K562 (cell line): ENCODE measurements around the gene TLN1. TPM values are rescaled to one million over a fixed set of nuclear protein-coding genes. Genes with fewer than 3 reads are reported as not detected.

ENCODE experiments used
- ATAC-seq: fragments of 200-7000 bp; cut with Tn5 transposase; 3 replicates; pipeline ENCODE4 v1.9.1; 2020; ENCODE audit warnings: moderate library complexity
- BruUV-seq: library from RNA; stranded (reverse); fragments of 400-500 nt; replicated peaks from 2 replicates; lab custom pipeline; 2021; lab: Mats Ljungman, UMichigan
- CTCF ChIA-PET: fragments of 300-600 bp; formaldehyde crosslinking; extraction: SDS; loops from one replicate; lab custom pipeline; 2021; ENCODE audit warnings: low intra/inter-chr PET ratio; lab: Yijun Ruan, JAX
- POLR2A ChIA-PET: fragments of 300-600, 350-650 bp; sonication (Branson Sonifier 250); formaldehyde crosslinking; extraction: SDS; loops from one replicate; lab custom pipeline; 2021; ENCODE audit warnings: antibody characterized with exemption, inconsistent platforms; lab: Yijun Ruan, JAX
- DNase-seq, 4 experiments: peaks; one replicate each; pipeline versions ENCODE4 v3.0.0 to v3.0.0-alpha.2; 2011 to 2018; ENCODE audit warnings: low spot score in 3 of 4, mixed read lengths in 3 of 4; ENCODE audit errors: extremely low read depth in 1 of 4
- FAIRE-seq: peaks from 2 replicates; lab custom pipeline; 2011; peaks lifted over from hg19 to GRCh38; lab: Jason Lieb, UNC
- H2AFZ ChIP-seq: 2 replicates; pipeline ENCODE4 v1.6.0; 2011; ENCODE audit warnings: low read depth, low read length, control low read depth, inconsistent platforms
- H3K27ac ChIP-seq: fragments of 200-600 bp; 3 replicates; pipeline ENCODE4 v1.8.0; 2011; ENCODE audit warnings: low read depth, mild to moderate bottlenecking, control low read depth, inconsistent platforms, low read length, moderate library complexity, mixed read lengths; ENCODE audit errors: extremely low read depth
- H3K27me3 ChIP-seq, 2 experiments: fragments of 300-600 bp in 1 of 2; 2 replicates in 1 of 2; 3 replicates in 1 of 2; pipeline versions ENCODE4 v1.6.0 to v1.8.0; 2011; ENCODE audit warnings: inconsistent platforms in 2 of 2, low read length in 2 of 2, mild to moderate bottlenecking in 1 of 2, mixed read lengths in 1 of 2, moderate library complexity in 1 of 2; ENCODE audit not compliant: control insufficient read depth in 2 of 2, insufficient read depth in 2 of 2
- H3K36me3 ChIP-seq: fragments of 300-600 bp; 3 replicates; pipeline ENCODE4 v1.8.0; 2011; ENCODE audit warnings: mild to moderate bottlenecking, low read length, inconsistent platforms; ENCODE audit not compliant: control insufficient read depth, insufficient read depth
- H3K4me1 ChIP-seq, 2 experiments: fragments of 200-600 bp in 1 of 2; replicated peaks in 1 of 2; 2 replicates in 1 of 2; 3 replicates in 1 of 2; pipeline versions ENCODE4 v1.5.1 to v1.8.0; 2011; ENCODE audit warnings: inconsistent platforms in 2 of 2, low read length in 2 of 2, mild to moderate bottlenecking in 1 of 2, mixed read lengths in 1 of 2, moderate library complexity in 1 of 2; ENCODE audit not compliant: control insufficient read depth in 2 of 2, insufficient read depth in 2 of 2
- H3K4me2 ChIP-seq: 2 replicates; pipeline ENCODE4 v1.6.1; 2011; ENCODE audit warnings: low read length, control low read depth, inconsistent platforms, mixed read lengths; ENCODE audit not compliant: insufficient read depth
- H3K4me3 ChIP-seq: fragments of 200-600 bp; sonication (generic), shearing (Covaris generic); 2 replicates; pipeline ENCODE4 v1.5.1; 2016; ENCODE audit warnings: control low read depth, inconsistent platforms
- H3K79me2 ChIP-seq: fragments of 200-600 bp; 3 replicates; pipeline ENCODE4 v1.8.0; 2011; ENCODE audit warnings: low read length, inconsistent platforms; ENCODE audit not compliant: control insufficient read depth, insufficient read depth
- H3K9ac ChIP-seq, 2 experiments: 2 replicates each; pipeline versions ENCODE4 v1.6.0 to v1.6.1; 2011; ENCODE audit warnings: low read depth in 2 of 2, low read length in 2 of 2, control low read depth in 1 of 2, inconsistent platforms in 1 of 2, mild to moderate bottlenecking in 1 of 2, mixed read lengths in 1 of 2; ENCODE audit not compliant: insufficient read depth in 1 of 2
- H3K9me1 ChIP-seq: one replicate; pipeline ENCODE4 v1.6.0; 2011; ENCODE audit warnings: inconsistent platforms, mild to moderate bottlenecking, low read length, moderate library complexity; ENCODE audit not compliant: control insufficient read depth, insufficient read depth
- H3K9me3 ChIP-seq: replicated peaks from 2 replicates; pipeline ENCODE4 v1.5.1; 2011; ENCODE audit warnings: low read depth, low read length, inconsistent platforms; ENCODE audit not compliant: control insufficient read depth, insufficient read depth
- H4K20me1 ChIP-seq: replicated peaks from 2 replicates; pipeline ENCODE4 v1.6.1; 2011; ENCODE audit warnings: low read length, inconsistent platforms, mixed read lengths; ENCODE audit not compliant: control insufficient read depth, insufficient read depth
- BRCA1 ChIP-seq, 2 experiments: fragments of 450-650 bp in 1 of 2; sonication (generic) in 1 of 2; formaldehyde crosslinking in 1 of 2; IDR thresholded peaks; 2 replicates each; pipeline versions ENCODE4 v1.5.0 to v1.6.1; 2017 to 2020; ENCODE audit warnings: mild to moderate bottlenecking in 1 of 2, missing genetic modification reagents in 1 of 2
- BRF1 ChIP-seq: IDR thresholded peaks from 3 replicates; pipeline ENCODE4 v1.6.1; 2011; ENCODE audit warnings: borderline replicate concordance, mild to moderate bottlenecking; ENCODE audit not compliant: insufficient read length; ENCODE audit errors: extremely low read depth
- NFE2 ChIP-seq: IDR thresholded peaks from 2 replicates; pipeline ENCODE4 v1.6.1; 2014; ENCODE audit warnings: antibody characterized with exemption, low read depth
- NR2C1 ChIP-seq, 2 experiments: fragments of 450-650 bp; IDR thresholded peaks; 2 replicates each; pipeline ENCODE4 v1.6.1; 2017; ENCODE audit warnings: mild to moderate bottlenecking in 2 of 2, antibody characterized with exemption in 1 of 2, inconsistent platforms in 1 of 2, missing compliant biosample characterization in 1 of 2, missing genetic modification characterization in 1 of 2
- NR2C2 ChIP-seq, 2 experiments: fragments of 200-800 bp in 1 of 2; sonication (Bioruptor generic) in 1 of 2; sonication (generic) in 1 of 2; formaldehyde crosslinking in 1 of 2; IDR thresholded peaks; 2 replicates each; pipeline versions ENCODE4 v1.6.1 to v1.8.0; 2016 to 2022; ENCODE audit warnings: mild to moderate bottlenecking in 1 of 2, missing compliant biosample characterization in 1 of 2, missing genetic modification characterization in 1 of 2, missing genetic modification reagents in 1 of 2
- RB1 ChIP-seq: fragments of 450-650 bp; IDR thresholded peaks from 2 replicates; pipeline ENCODE4 v1.6.1; 2017; ENCODE audit warnings: low read depth, mild to moderate bottlenecking
- TEAD4 ChIP-seq, 2 experiments: sonication (generic) in 1 of 2; formaldehyde crosslinking in 1 of 2; IDR thresholded peaks; 2 replicates each; pipeline versions ENCODE4 v1.6.1 to v1.8.0; 2012 to 2022; ENCODE audit warnings: borderline replicate concordance in 1 of 2, inconsistent platforms in 1 of 2, low read length in 1 of 2, mild to moderate bottlenecking in 1 of 2, missing genetic modification reagents in 1 of 2
- WHSC1 ChIP-seq: IDR thresholded peaks from one replicate; pipeline ENCODE4 v1.6.1; 2012; ENCODE audit warnings: low read length, control low read depth, inconsistent platforms
- ZFP36 ChIP-seq: fragments of 150-350 bp; IDR thresholded peaks from 2 replicates; pipeline ENCODE4 v1.6.1; 2018; ENCODE audit warnings: low read length, low read depth; ENCODE audit not compliant: partially characterized antibody
- ZNF165 ChIP-seq: fragments of 250-450 bp; sonication (Bioruptor Pico); IDR thresholded peaks from 2 replicates; pipeline ENCODE4 v1.4.0; 2020; ENCODE audit warnings: borderline replicate concordance
- ZNF24 ChIP-seq: fragments of 450-650 bp; IDR thresholded peaks from 2 replicates; pipeline ENCODE4 v1.6.1; 2016
- WGBS: fragments of 100-300 bp; shearing (Covaris generic); methylation state at CpG from one replicate; pipeline ENCODE4 v1.1.6; 2016; ENCODE audit warnings: low coverage, mixed read lengths; ENCODE audit not compliant: insufficient coverage; ENCODE audit errors: missing lambda C conversion rate; 5-methylcytosine and 5-hydroxymethylcytosine counted together
- in situ Hi-C: fragments of 300-500 bp; cut with MboI; formaldehyde crosslinking; loops from 4 replicates; pipeline ENCODE4 v1.15.0; 2018; ENCODE audit warnings: inconsistent platforms, mixed read lengths
- intact Hi-C: fragments of 100-400 bp; cut with micrococcal nuclease; formaldehyde crosslinking; loops from 2 replicates; pipeline ENCODE4 v1.14.2; 2022
- polyA plus RNA-seq, 8 experiments: library from polyadenylated mRNA; depleted of rRNA in 4 of 8; stranded (reverse) in 5 of 8; unstranded in 3 of 8; fragments of >200 nt; fragmentation: Nextera tagmentation in 2 of 8; fragmentation: Illumina TruSeq in 1 of 8; extraction: Ambion mirVana in 2 of 8; extraction: Trizol in 1 of 8; gene quantifications; 2 replicates each; pipeline versions ENCODE4 v1.2.1 to v1.2.3, GENCODE V29; 2011 to 2014; ENCODE audit warnings: inconsistent platforms in 1 of 8, missing spikeins in 1 of 8
- total RNA-seq, 7 experiments: library from RNA; depleted of rRNA in 6 of 7; stranded (reverse); fragments of >200 nt in 6 of 7; fragmentation: Illumina TruSeq in 2 of 7; extraction: Trizol in 2 of 7; gene quantifications; 2 replicates each; pipeline versions ENCODE4 v1.2.1 to v1.2.3, GENCODE V29; 2011 to 2021; ENCODE audit warnings: low replicate concordance in 1 of 7
- TF ChIP-seq, protein P1 (sequence below): fragments of 450-650 bp; formaldehyde crosslinking; IDR thresholded peaks from 2 replicates; pipeline ENCODE4 v1.4.0; 2022; ENCODE audit warnings: missing genetic modification characterization

Gene TLN1
- total and polyA plus RNA-seq, 9 of the 15 experiments (the other 6 are each of a cell fraction or from before 2014, with no cell fraction given): 3.6 to 240 (median 54.8) TPM

DNA sequence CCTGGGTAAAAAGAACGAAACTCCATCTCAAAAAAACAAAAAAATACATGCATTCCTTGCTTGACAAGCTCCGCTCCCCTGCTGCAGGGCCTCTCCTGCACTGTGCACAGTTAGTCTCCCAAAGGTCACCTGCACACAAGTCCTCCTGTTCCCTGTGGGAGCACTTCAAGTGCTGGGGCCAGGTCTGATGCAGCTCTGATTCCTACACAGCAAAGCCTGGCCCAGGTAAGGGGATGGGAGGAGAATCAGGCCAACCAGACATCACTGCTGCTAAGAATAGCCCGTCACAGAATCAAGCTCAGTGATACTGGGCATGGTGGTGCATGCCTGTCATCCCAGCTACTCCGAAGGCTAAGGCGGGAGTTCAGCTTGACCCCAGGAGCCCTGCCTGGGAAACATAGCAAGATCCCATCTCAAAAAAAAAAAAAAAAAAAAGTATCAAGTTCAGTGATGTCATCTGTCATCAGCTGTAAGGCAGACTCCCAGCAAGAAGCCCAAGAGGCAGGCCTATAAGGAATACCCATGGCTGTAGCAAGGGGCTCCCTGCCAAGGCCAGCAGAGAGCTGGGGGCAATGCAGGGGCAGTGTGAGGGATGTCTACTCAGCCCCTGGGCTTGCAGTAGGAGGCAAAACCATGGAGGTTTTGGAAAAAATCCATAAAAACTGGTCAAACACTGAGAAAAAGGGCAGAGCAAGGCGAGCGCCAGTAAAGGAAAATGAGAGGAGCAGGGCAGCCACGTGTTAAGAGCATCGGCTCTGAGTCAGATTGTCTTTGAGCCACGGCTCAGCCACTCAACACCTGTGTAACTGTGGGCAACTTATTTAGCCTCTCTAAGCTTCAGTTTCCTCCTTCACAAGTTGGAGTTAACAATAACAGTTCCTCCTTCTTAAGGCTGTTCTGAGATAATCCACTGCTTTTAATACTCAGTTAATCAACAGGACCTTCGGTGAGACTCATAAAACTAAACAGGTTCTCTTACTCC, 45.5 kb downstream of the TLN1 start:
- H3K4me2 ChIP-seq: no peak overlapping the region
- BruUV-seq: no TSS peak

GRCh38 chr9:35685506-35685905, 46.5 kb downstream of the TLN1 start:
- in situ Hi-C loops: no loop called here
- H3K27ac ChIP-seq: no peak overlapping the region
- DNase-seq: no peak
- TF ChIP-seq ZFP36 (no peak), BRCA1 (IDR thresholded peaks at IDR 0.05) (no peak), BRCA1 (CRISPR knock-in tag; IDR thresholded peaks at IDR 0.05) (no peak), TEAD4 (IDR thresholded peaks at IDR 0.05; ENCODE audit: low read length) (no peak), TEAD4 (CRISPR knock-in tag; IDR thresholded peaks at IDR 0.05; ENCODE audit: borderline replicate concordance) (no peak), NFE2 (no peak), NR2C2 (CRISPR knock-in tag; IDR thresholded peaks at IDR 0.05) (0 out of 2 replicates have a peak, but pooled peaks have one; percentile 27), NR2C2 (tag; IDR thresholded peaks at IDR 0.05) (peak; percentile 17; the same call in 1 of the 2 replicates), WHSC1 (no peak), ZNF165 (no peak), ZNF24 (no peak), RB1 (no peak), NR2C1 (IDR thresholded peaks at IDR 0.05) (peak; percentile 76), NR2C1 (tag; IDR thresholded peaks at IDR 0.05) (peak; percentile 80)
- TF ChIP-seq, protein P1, sequence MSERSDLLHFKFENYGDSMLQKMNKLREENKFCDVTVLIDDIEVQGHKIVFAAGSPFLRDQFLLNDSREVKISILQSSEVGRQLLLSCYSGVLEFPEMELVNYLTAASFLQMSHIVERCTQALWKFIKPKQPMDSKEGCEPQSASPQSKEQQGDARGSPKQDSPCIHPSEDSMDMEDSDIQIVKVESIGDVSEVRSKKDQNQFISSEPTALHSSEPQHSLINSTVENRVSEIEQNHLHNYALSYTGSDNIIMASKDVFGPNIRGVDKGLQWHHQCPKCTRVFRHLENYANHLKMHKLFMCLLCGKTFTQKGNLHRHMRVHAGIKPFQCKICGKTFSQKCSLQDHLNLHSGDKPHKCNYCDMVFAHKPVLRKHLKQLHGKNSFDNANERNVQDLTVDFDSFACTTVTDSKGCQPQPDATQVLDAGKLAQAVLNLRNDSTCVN (CRISPR knock-in tag): no peak

More for the DNA sequence above, 45.5 kb downstream of the TLN1 start:
- FAIRE-seq (no peak), DNase-seq (no peak), ATAC-seq (no peak)
- no peak overlapping the region for H3K9ac ChIP-seq
- H3K36me3 ChIP-seq: peaks cover 7% of the 10 kb centered on the region; the same call in 2 of the 3 replicates
- H3K27me3 ChIP-seq: no peaks in the 10 kb centered on the region
- intact Hi-C loops: no loop called here
- no peaks in the 10 kb centered on the region for H3K9me3 ChIP-seq
- no peak overlapping the region for H2AFZ ChIP-seq
- no peaks in the 10 kb centered on the region for H3K79me2 ChIP-seq
- ChIA-PET CTCF (no interaction called here), POLR2A (interaction anchor here (1.0 to 1.3 kb wide), 3 partner anchors 8 to 126 kb away, joined by 3 to 5 read pairs (median 4); partner anchors contain the start of gene SPAG8)
- peaks cover 11 to 23% of the 10 kb centered on the region in 2 experiments; a peak in 4 of 5 replicates for H3K4me1 ChIP-seq
- TF ChIP-seq BRF1: no peak
- H3K27ac ChIP-seq: no peak overlapping the region
- H3K4me3 ChIP-seq: no peak overlapping the region
- H4K20me1 ChIP-seq: no peaks in the 10 kb centered on the region
- in situ Hi-C loops: no loop called here
- WGBS: 70% methylated on average over 11 of the region's 11 CpGs
- H3K9me1 ChIP-seq: no peaks in the 10 kb centered on the region

More at GRCh38 chr9:35685506-35685905, 46.5 kb downstream of the TLN1 start:
- H3K9ac ChIP-seq: peak overlapping the region in 1 of 2 experiments; percentile 20; a peak in 1 of 4 replicates
- no peak overlapping the region for H3K4me3 ChIP-seq
- ChIA-PET POLR2A (interaction anchor here (1.1 to 1.3 kb wide), 2 partner anchors 9 to 127 kb away, joined by 4 to 5 read pairs; partner anchors contain the start of gene SPAG8), CTCF (no interaction called here)
- no peak for FAIRE-seq
- no peaks in the 10 kb centered on the region for H4K20me1 ChIP-seq
- no peak overlapping the region for H3K4me2 ChIP-seq
- no TSS peak for BruUV-seq
- H3K27me3 ChIP-seq: no peaks in the 10 kb centered on the region
- H3K9me3 ChIP-seq: no peaks in the 10 kb centered on the region
- 72% methylated on average over 4 of the region's 13 CpGs for WGBS
- no peaks in the 10 kb centered on the region for H3K9me1 ChIP-seq
- H3K4me1 ChIP-seq: peaks cover 13 to 16% of the 10 kb centered on the region in 2 experiments; a peak in 4 of 5 replicates
- peaks cover 7% of the 10 kb centered on the region; the same call in 2 of the 3 replicates for H3K36me3 ChIP-seq
- no peak for ATAC-seq
- H2AFZ ChIP-seq: no peak overlapping the region
- H3K79me2 ChIP-seq: no peaks in the 10 kb centered on the region
- intact Hi-C loops: no loop called here
